OCI-M2 (cell line): ENCODE data around the gene NPAS2.

Source experiments
- DNase-seq: peaks from one replicate; lab custom pipeline; 2025; ENCODE audit not compliant: unreplicated experiment; lab: John Stamatoyannopoulos, UW

The NPAS2 gene

DNA sequence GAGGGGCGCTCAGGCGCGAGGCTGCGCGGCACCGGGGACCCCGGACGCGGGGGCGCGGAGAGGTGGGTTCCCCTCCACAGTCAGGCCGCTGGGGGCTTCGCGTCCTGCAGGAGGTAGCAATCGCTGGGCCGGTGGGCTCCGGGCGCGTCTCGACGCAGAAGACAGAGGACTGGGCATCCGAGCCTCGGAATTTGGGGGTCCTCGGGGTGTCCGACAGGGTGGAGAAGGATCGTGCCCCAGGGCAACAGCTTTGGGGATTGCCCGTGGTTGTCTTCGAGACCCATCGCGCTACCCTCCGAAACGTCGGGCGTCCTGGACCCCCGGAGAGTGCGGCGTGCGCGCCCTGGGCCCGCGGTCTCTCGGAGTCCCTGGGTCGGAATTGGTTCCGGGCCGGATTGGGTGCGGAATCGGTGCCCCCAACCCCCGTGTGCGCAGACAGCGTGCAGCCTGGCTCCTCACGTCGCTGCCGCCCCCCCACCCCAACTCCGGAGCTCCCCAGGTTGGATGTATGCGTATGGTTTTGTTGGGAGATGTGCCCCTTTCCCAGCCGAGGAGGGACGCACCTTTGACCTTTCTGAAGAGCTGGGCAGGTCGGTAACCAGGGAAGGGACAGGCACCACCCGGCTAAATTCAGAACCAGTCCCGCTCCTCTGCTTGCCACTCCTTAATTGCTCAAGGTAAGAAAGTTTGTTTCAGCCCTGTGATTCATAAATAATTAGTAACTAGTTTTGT, 750 bp downstream of the NPAS2 start:
- no peak for DNase-seq

DNA sequence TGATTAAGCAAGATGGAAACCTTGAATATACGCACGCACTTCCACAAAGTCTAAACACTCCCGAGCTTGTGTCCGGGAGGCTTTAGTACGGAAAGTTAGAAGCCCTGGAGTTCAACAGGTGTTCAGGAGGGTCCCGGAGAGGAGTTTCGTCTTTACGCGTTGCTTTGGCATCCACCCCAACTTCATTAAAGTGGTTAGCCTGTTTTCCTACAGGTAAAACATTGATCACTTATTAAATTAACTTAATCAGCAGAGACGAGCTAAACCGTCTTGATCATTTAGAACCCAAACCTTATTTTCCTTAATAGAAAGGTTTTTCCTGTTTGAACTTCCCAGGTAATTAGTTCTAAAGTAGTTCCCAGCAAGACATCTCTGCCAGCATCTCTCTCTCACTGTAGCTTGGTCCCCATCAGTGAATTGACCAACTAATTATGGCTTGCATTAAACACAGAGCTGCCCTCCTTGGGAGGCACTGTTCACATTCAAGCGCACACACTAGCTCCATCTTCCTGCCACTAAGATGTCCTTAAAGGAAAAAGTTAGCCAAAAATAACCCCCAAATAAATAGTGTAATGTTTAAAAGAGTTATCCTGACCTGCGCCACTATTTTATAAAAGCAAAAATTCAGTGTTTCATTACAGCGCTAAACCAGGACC, 1.4 kb downstream of the NPAS2 start:
- DNase-seq = no peak

DNA sequence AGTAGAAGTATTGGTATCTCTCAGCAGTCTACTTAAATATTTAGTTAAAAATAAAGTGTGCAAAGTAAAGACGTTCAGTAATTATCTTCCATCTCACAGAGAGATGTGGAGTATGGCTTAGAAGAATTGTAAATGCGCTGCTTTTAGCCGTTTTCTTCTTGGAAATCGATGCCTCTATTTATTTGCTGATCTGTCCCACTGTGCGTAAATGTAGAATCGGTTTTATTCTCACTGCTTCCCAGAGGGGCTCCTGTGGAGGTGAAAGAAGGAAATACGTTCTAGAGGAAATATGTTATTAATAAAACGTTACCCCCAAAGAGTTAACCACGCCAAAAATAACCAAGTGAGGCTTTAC, 1.9 kb downstream of the NPAS2 start:
- no peak for DNase-seq

DNA sequence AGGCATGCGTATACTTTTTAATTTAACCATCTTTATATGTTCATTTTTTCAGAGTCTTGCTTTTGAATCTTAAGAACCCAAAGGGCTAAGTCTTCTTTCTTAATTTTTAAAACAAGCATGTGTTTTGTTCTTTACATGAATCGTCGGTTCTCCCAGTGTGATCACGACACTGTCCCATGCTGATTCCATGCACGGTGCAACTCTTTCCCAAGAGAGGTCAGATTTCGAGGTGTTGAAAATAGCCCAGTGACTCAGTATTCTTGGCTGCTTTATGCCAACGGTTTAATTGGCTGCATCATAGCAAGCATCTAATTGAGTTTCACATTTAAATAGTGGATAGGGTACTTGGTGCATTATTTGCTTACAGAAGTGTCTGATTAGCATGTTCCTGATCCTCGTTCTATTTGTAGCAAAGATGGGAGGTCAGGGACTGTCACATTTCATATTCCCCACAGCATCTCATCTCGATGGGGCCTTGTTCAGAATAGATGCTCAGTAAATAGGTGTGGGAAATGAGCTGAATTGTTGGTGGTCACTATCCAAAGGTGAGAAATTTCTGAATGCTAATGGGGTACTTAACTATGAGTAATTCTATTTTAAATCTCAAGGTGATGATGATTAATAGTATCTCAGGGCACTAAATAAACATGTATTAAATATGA, 2.8 kb downstream of the NPAS2 start:
- DNase-seq = no peak

- DNase-seq = no peak
These were observed 3.9 kb downstream of the NPAS2 start for GRCh38 chr2:100823665-100824438.

- DNase-seq = no peak
These were observed 4.9 kb downstream of the NPAS2 start for GRCh38 chr2:100824842-100825241.

- no peak for DNase-seq
These were observed 6.6 kb downstream of the NPAS2 start for GRCh38 chr2:100826494-100826893.

- no peak for DNase-seq
These were observed 11.3 kb downstream of the NPAS2 start for GRCh38 chr2:100831158-100831750.

GRCh38 chr2:100831831-100832230, 11.9 kb downstream of the NPAS2 start:
- DNase-seq = no peak

- DNase-seq = no peak
These were observed 12.9 kb downstream of the NPAS2 start for GRCh38 chr2:100832885-100833284.

DNA sequence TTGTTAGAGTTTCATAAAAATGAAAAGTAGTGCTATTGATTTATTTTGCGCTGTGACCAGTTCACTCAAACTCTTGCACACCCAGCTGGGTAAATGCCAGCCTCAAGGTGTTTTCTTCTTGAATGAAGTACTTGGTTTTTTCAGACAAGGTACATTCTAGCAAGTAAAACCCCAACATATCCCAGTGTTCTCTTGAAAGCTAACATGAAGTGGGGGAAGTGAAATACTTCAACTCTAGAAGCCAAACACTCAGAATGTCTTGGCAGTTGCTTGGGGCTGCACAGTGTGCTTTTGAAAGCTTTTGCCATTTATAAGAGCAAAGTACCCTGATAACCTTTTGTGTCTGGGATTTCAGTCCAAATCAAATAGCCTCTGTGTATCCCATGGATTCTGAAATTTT, 13.4 kb downstream of the NPAS2 start:
- no peak for DNase-seq

DNA sequence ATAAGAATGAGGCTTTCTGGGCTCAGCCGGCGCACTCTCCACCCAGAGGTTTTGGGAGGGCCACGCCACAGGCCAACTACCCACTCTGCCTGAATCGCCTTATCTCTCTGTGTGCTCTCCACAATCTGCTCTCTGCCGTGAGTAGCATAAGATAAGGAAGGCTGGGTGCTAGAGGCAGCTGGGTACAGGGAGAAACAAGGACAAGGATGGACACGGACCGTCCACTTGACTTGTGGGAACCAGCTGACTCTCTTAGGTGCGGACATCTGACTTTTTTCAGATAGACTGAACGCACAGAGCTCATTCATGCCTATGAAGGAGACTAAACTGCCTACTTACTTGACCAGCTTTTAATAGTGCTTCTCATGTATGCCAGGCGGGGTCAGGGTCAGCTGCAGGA, 14.3 kb downstream of the NPAS2 start:
- DNase-seq = no peak

DNA sequence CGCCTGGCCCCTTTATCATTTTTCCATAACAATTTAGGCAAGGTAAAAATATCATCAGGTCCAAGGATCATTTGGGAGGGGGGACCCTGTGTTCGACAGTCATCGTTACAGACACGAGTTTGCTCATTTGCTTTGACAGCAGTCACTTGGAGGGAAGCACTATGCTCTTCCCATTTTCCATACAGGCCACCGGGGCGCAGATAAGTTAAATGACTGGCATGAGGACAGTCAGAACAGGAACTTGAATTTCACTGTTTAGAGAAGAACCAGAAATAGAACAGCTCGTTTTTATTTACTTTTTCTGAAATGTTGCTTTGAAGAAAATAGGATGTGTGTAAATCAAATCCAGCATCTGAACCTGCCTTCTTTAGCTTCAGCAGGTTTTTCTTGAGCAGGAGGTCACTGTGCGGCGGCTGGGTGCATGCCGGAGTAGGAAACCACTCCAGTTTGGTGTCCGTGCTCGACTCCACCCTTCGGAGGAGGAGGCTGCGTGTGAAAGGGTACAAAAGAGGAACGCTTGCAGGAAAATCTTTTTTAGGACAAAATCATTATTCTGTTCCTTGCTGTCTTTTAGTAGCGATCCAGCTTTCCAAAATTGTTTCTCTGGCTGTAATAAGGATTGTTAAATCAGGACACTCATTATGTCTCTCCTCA, 15.2 kb downstream of the NPAS2 start:
- DNase-seq = no peak

- DNase-seq = no peak
These were observed 20.6 kb downstream of the NPAS2 start for GRCh38 chr2:100840519-100840918.

DNA sequence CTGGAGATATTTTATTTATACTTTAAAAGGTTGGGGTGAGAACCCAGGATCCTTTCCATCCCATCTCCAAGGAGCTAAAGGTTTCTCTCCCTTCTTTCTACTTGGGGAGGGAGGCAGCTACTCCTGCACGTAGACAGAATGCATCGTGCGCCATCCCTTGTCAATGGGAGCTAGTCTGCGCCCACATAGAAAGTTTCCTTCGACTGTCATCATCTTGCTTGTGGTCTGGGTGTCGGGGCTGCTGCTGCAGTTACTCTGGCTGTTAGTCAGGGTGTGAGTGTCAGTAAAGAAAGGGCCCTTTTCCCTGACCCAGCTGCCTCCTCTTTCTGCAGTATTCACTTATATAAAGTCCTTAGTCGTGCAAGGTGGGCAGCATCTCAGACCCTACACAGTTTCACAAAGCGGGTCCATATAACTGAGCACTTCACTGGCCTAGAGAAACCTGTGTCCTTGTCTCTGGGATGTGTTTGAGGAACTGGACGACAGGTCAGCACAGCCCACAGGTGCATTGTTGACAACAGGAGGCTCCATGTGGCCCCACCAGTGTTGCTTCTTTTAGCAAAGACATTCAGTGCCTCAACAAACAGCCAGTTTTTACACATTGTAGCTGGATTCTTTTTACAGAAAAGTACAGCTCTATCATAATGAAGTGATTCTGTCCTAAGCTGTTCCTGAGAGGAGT, 22.4 kb downstream of the NPAS2 start:
- no peak for DNase-seq

DNA sequence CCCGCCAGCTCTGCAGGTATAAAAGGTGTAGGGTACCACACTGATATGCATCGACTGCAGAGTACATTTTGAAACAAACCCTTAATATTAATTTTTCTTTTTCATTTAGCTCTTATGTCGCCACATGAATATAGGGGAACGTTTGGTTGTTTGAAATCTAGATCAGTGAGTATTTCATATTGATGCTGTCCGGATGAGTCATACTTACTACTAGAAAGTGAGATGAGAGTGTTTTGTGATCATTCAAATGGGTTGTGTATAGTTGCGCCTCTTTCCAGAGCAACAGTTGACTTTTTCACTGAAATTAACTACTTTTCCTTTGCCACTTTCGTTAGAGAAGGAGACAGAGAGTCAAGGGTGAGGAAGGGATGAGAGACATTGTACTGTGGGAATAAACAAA, 24.6 kb downstream of the NPAS2 start:
- DNase-seq = no peak

- DNase-seq = no peak
These were observed 25.4 kb downstream of the NPAS2 start for GRCh38 chr2:100845141-100845991.

GRCh38 chr2:100846716-100847115, 26.8 kb downstream of the NPAS2 start:
- DNase-seq = no peak

GRCh38 chr2:100852447-100852846, 32.5 kb downstream of the NPAS2 start:
- no peak for DNase-seq
